Thyroid gland (tissue), 4 donors: Measurements from ENCODE around the gene PTPRT.

ENCODE experiments used
- CTCF ChIP-seq, 6 experiments: fragments of 200-600 bp in 3 of 6; fragments of 450-650 bp in 3 of 6; sonication (generic) in 3 of 6; IDR thresholded peaks; one replicate each; pipeline ENCODE4 v1.5.1; 2016 to 2019; ENCODE audit warnings: antibody characterized with exemption in 6 of 6, mild to moderate bottlenecking in 2 of 6, inconsistent platforms in 1 of 6, moderate library complexity in 1 of 6
- POLR2A ChIP-seq, 2 donors: fragments of 450-650 bp; IDR thresholded peaks; one replicate each; pipeline ENCODE4 v1.6.1; 2017; ENCODE audit warnings: antibody characterized with exemption in 2 of 2, mild to moderate bottlenecking in 2 of 2, moderate library complexity in 1 of 2

GRCh38 chr20:42747765-42748411 lies 441.8 kb downstream of the PTPRT start:
- TF ChIP-seq CTCF (IDR thresholded peaks at IDR 0.05) = no peak
- TF ChIP-seq POLR2A (IDR thresholded peaks at IDR 0.05) = no peak
